Myocyte (in vitro differentiated cells): ENCODE data around the gene CCM2. TPM values are rescaled to one million over a fixed set of nuclear protein-coding genes. Genes with fewer than 3 reads are reported as not detected.

Experiments used
- DNase-seq: peaks from one replicate; pipeline ENCODE4 v3.0.0-alpha.2; 2012; ENCODE audit warnings: low read depth
- total RNA-seq: library from RNA; depleted of rRNA; stranded (reverse); fragments of >200 nt; gene quantifications from 2 replicates; pipeline ENCODE4 v1.2.3, GENCODE V29; 2014

Gene CCM2
- total RNA-seq, 1 donor from 2014 or later: 113 TPM

DNA sequence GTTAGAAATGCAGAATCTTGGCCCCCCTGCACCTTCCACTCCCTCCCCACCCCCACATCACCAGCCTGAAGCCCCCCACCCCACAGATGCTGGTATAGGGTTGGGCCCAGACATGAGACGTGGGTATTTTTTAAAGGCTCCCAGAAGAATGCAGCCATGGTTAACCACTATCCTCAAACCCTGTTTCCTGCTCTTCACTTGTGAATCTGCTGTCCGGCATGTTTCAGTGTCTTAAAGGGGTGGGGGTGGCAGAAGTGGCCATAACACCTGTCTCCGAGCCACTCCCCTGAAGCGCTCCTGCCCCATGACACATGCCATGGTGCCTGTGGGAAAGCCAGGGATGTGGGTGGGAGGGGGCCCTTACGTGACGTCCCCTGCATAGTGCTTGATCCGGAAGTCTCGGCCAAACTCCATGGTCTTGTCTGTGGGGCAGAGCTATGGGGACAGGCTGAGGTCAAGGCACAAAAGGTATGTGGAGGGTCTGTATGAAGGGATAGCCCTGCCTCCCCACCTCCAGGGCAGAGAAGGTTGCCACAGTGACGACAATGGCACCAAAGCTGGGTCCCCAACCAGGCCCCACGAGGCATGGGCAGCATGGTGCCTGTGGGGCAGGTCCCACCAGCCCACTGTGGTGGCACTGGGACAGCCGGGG is 30.8 kb upstream of the CCM2 start:
- peak; percentile 89 for DNase-seq

GRCh38 chr7:44969701-44970522 is 30.1 kb upstream of the CCM2 start:
- DNase-seq: peak; percentile 79

DNA sequence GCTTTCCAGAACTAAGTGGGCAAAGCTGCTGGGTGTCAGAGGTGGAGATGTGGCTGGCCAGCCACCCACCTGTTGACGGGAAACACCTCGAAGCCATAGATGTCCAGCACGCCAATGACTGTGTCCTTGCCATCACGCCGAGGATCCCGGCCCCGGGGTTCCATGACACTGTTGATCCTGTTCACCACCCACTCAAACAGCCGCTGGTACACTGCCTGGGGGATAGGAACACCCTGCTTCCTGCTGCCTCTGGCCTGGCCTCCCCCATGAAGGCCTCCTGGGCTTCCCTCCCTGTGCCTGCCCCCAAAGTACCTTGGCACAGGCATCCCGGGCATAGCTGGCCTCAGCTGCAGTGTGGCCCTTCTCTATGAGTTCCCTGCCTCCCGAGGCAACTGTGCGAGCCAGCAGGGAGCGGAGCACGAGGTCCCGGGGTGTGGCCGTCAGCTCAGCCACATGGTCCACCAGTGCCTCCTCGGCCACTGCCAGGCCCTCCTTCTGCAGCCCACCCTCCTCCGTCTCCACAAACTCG is 29.4 kb upstream of the CCM2 start:
- no peak for DNase-seq

GRCh38 chr7:44971188-44971901 is 28.7 kb upstream of the CCM2 start:
- peak; percentile 47 for DNase-seq

DNA sequence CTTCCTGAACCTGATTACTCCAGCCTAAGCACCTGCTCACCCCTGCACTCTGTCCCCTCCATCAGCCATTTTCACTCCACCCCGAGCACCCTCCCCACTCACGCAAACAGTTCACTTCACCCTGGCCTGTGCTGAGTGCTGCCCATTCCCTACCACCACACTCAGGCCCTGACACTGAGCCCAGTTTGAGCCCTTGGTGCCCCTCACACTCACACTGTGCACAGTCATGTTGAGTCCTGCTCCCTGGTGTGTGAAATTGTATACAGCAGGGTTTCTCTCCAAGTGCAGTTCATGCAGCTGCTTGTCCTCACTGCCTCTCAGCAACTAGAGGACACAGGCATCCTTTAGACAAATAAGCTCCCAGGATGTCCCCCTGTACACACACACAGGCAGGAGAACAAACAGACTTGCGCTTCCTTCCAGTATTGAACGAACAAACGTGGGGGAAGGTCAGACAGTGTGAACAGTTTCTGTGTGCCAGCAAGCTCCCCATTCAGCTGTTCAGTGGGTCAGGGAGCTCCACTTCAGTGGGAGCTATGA is 28.0 kb upstream of the CCM2 start:
- DNase-seq: peak; percentile 71

GRCh38 chr7:44972562-44972961 is 27.4 kb upstream of the CCM2 start:
- no peak for DNase-seq

DNA sequence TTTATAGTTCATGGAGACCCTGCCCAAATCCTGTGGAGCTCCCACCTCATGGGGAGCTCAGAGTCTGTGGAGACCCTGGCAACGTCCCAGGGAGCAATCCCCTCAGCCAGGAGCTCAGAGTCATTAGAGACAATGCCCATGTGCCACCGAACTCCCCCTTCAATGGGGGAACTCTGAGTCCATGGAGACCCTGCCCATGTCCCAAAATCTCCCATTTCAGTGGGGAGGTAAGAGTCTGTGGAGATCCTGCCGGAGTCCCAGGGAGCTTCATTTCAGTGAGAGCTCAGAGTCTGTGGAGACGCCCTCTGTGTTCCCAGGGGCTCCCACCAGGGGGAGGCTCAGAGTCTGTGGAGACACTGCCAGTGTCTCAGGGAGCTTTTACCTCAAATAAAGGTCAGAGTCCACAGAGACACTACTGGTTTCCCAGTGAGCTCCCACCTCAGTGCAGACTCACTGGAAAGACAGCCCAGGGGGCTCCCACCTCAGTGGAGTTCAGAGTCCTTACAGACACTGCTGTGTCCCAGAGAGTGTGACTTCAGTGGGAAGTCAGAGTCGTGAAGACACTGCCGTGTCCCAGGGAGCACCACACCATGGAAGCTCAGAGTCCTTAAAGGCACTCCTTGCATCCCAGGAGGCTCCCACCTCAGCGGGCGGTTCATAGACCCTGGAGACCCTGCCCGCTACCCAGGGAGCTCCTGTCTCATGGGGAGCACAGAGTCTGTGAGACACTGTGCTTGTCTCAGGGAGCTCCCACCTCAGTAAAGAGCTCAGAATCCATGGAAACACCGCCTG is 26.2 kb upstream of the CCM2 start:
- peak; percentile 58 for DNase-seq

- no peak for DNase-seq
Observed at GRCh38 chr7:44974549-44974948, 25.5 kb upstream of the CCM2 start.

- DNase-seq: no peak
Observed at GRCh38 chr7:44975331-44976039, 24.5 kb upstream of the CCM2 start.

DNA sequence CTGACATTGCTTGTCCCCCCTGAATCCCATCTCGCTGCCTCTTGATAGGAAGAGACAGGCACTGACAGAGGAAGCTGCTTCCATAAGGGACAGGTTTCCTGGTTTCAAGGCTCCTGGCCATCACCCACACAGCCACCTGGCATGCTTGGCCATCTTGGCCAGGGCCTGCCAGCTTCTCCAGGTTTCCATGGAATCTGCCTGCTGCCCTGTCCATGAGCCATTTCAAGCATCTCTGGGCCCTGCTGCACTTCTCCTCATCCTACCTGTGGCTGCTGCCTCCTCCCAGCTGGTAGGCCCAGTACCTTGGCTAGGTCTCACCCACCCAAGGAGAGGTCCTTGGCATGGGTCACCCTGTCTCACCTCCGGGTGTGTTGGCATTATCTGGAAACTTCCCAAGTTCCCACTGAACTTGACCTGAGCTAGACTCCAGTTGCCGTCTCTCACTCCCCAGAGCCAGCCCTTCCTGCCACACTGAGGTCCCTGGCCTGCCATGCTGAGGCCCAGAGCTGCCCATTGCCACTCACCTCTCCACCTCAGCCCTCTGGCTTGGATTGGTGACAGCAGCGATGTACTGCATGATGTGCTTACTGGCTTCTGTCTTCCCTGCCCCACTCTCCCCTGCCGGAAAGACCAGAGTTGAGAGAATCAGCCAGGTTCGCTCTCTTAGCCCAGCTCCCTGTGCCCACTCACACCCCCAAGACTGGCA is 23.8 kb upstream of the CCM2 start:
- DNase-seq: no peak

DNA sequence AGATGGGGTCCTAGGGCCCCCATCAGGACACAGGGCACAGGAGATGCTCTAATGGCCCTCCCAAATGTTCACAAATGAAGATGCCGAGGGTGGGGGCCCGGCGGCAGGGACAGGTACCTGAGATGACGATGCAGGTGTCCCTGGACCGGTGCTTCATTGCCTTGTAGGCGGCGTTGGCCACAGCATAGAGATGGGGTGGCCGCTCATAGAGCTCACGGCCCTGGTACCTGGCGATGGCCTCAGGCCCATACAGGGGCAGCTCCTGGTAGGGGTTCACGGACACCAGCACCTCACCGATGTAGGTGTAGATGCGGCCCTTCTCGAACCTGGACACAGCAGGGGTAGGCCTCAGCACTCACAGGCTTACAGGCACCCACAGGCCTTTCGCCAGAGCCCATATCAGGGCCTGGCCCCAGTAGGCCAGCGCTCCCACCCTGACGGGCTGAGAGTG is 23.2 kb upstream of the CCM2 start:
- DNase-seq: no peak

GRCh38 chr7:44977304-44977958 is 22.6 kb upstream of the CCM2 start:
- DNase-seq: no peak

GRCh38 chr7:44977959-44978335 is 22.1 kb upstream of the CCM2 start:
- DNase-seq: no peak

GRCh38 chr7:44978511-44979366 is 21.3 kb upstream of the CCM2 start, which contains the start of gene MYO1G:
TSS of gene MYO1G (minus strand) at chr7:44979015. CDS start at chr7:44978961, 54 bp downstream.
- no peak for DNase-seq

DNA sequence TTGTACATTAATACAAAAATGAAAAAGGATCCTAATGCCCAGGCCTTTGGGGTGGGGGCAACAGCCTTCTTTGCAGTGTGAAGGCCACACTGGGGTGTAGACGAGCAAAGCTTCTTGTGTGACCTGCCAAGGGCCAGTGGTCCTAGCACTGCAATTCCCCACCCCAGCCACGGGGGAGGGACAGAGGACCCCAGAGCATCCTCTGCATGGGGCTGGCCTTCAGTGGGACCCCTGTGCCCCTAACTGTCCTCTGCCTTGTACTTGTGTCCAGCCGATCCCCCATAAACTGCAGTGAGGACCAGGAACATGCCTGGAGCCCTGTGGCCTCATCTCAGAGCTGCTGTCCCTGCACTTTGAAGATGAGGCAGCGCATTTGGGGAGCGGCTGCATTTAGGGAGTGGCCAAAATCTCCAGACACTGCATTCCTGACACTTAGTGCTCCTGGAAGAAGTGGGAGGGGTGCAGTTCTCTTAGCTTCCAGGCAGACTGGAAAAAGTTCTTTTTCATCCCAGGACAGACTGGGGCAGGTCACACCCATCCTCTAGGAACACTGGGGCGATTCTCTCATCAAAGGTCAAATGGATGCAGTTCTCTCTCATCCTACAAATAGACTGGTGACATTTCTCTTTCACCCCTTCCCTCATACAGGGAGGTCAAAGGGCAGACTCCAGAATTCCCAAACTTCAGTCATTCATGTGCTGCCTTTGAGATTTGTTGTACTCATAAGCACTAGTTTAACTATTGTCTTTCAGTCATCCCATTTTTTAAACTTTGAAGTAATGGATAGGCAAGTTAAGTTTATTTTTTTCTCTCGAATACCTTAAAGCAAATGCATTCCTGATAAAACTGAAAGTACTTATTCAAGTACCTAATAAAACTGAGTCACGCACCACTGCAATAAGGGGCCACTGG is 20.3 kb upstream of the CCM2 start:
- DNase-seq: no peak

DNA sequence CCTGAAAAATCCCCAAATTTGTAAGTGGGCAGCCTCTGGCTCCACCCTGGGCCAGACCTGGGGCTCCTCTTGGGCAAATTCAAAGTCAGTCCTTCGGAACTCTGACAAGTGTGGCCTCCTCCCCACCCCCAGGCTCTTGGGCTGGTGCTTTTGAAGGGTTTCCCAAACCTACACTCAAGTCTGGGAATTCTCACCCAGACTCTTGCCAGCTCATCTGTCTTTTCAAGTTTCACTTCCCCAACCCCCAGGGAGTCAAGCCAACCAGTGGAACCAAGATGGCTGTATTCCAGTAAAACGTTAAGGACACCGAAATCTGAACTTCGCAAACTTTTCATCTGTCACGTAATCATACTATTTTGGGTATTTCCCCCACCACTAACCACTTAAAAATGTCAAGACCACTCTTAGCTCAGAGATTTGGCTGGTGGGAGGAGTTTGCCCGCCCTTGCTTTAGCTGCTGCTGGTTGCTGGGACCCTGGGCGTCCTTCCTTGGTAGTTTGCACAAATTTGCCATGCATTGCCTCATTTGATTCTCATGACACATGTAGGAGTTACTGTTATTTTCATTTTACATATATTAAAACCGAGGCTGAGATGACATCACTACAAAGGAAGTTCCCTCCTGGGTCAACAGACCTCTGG is 19.5 kb upstream of the CCM2 start:
- peak; percentile 72 for DNase-seq
